ENCODE results near the gene ZNF20.

Gene ZNF20

GRCh38 chr19:12162513-12162881 is 22.3 kb upstream of the ZNF20 start:
- CTCF ChIA-PET = interaction anchor here (1.0 kb wide), 1 partner anchor 514 kb away, joined by 3 read pairs; no protein-coding TSS in a partner anchor
- no peak for DNase-seq (ENCODE audit: extremely low spot score)
- no peak for TF ChIP-seq ARNT (IDR thresholded peaks at IDR 0.05)
- TF ChIP-seq BHLHE40 (IDR thresholded peaks at IDR 0.05; ENCODE audit: borderline replicate concordance) = no peak
- TF ChIP-seq ELF4 (IDR thresholded peaks at IDR 0.05) = no peak
- TF ChIP-seq FOXM1 (IDR thresholded peaks at IDR 0.05; ENCODE audit: borderline replicate concordance) = no peak
- TF ChIP-seq PKNOX1 (IDR thresholded peaks at IDR 0.05) = no peak
- TF ChIP-seq ZNF384 (IDR thresholded peaks at IDR 0.05) = no peak
- no peak for TF ChIP-seq FOXA1 (IDR thresholded peaks at IDR 0.05)
- no peak for TF ChIP-seq FOXK2 (IDR thresholded peaks at IDR 0.05)
- TF ChIP-seq NFRKB (IDR thresholded peaks at IDR 0.05) = no peak
- TF ChIP-seq TARDBP (IDR thresholded peaks at IDR 0.05) = no peak
- TF ChIP-seq SUZ12 (IDR thresholded peaks at IDR 0.05) = no peak
- no peak for TF ChIP-seq CTBP1 (IDR thresholded peaks at IDR 0.05; ENCODE audit: borderline replicate concordance)
- TF ChIP-seq SP1 (IDR thresholded peaks at IDR 0.05) = no peak
- no peak for TF ChIP-seq HDGF (IDR thresholded peaks at IDR 0.05; ENCODE audit: borderline replicate concordance)
- TF ChIP-seq L3MBTL2 (conservative IDR thresholded peaks at IDR 0.05) = no peak
- TF ChIP-seq LEF1 (IDR thresholded peaks at IDR 0.05; ENCODE audit: borderline replicate concordance) = no peak
- POLR2A ChIA-PET = interaction anchor here (0.8 to 0.9 kb wide), 2 partner anchors 132 to 171 kb away, joined by 4 read pairs; partner anchors contain the start of genes ZNF44 and ZNF563

- DNase-seq (ENCODE audit: extremely low spot score) = no peak
- TF ChIP-seq L3MBTL2 (conservative IDR thresholded peaks at IDR 0.05) (no peak), SUZ12 (IDR thresholded peaks at IDR 0.05) (no peak), SP1 (IDR thresholded peaks at IDR 0.05) (no peak), PKNOX1 (IDR thresholded peaks at IDR 0.05) (no peak), FOXM1 (IDR thresholded peaks at IDR 0.05; ENCODE audit: borderline replicate concordance) (no peak), ARNT (IDR thresholded peaks at IDR 0.05) (no peak), BHLHE40 (IDR thresholded peaks at IDR 0.05; ENCODE audit: borderline replicate concordance) (no peak), LEF1 (IDR thresholded peaks at IDR 0.05; ENCODE audit: borderline replicate concordance) (no peak), HDGF (IDR thresholded peaks at IDR 0.05; ENCODE audit: borderline replicate concordance) (no peak)
- ChIA-PET POLR2A (no interaction called here), CTCF (no interaction called here)
Observed at GRCh38 chr19:12159773-12160414, 19.7 kb upstream of the ZNF20 start.

- no peak for DNase-seq (ENCODE audit: extremely low spot score)
- POLR2A ChIA-PET = no interaction called here
- CTCF ChIA-PET = no interaction called here
- TF ChIP-seq HDGF (IDR thresholded peaks at IDR 0.05; ENCODE audit: borderline replicate concordance) = no peak
- no peak for TF ChIP-seq LEF1 (IDR thresholded peaks at IDR 0.05; ENCODE audit: borderline replicate concordance)
Observed at GRCh38 chr19:12156223-12157058, 16.3 kb upstream of the ZNF20 start, which contains the start of gene ZNF625. Gene ZNF625, minus strand, starts transcription at chr19:12156734. Its CDS starts 176 bp downstream, at chr19:12156558.

- no peak for TF ChIP-seq FOXK2 (IDR thresholded peaks at IDR 0.05)
- no peak for TF ChIP-seq NFRKB (IDR thresholded peaks at IDR 0.05)
- no peak for TF ChIP-seq SUZ12 (IDR thresholded peaks at IDR 0.05)
- no peak for TF ChIP-seq LEF1 (IDR thresholded peaks at IDR 0.05; ENCODE audit: borderline replicate concordance)
- no peak for TF ChIP-seq ELF4 (IDR thresholded peaks at IDR 0.05)
- TF ChIP-seq L3MBTL2 (conservative IDR thresholded peaks at IDR 0.05) = no peak
- no peak for TF ChIP-seq BHLHE40 (IDR thresholded peaks at IDR 0.05; ENCODE audit: borderline replicate concordance)
- no peak for TF ChIP-seq FOXM1 (IDR thresholded peaks at IDR 0.05; ENCODE audit: borderline replicate concordance)
- no peak for TF ChIP-seq ZNF384 (IDR thresholded peaks at IDR 0.05)
- no peak for TF ChIP-seq HDGF (IDR thresholded peaks at IDR 0.05; ENCODE audit: borderline replicate concordance)
- POLR2A ChIA-PET = no interaction called here
- CTCF ChIA-PET = no interaction called here
- DNase-seq (ENCODE audit: extremely low spot score) = no peak
Observed at GRCh38 chr19:12155324-12155860, 15.2 kb upstream of the ZNF20 start.

GRCh38 chr19:12145348-12145747 is 5.2 kb upstream of the ZNF20 start:
- TF ChIP-seq SP1 (IDR thresholded peaks at IDR 0.05) (no peak), FOXK2 (IDR thresholded peaks at IDR 0.05) (no peak), FOXA1 (IDR thresholded peaks at IDR 0.05) (no peak), PKNOX1 (IDR thresholded peaks at IDR 0.05) (no peak), NFRKB (IDR thresholded peaks at IDR 0.05) (no peak), TARDBP (IDR thresholded peaks at IDR 0.05) (no peak), FOXM1 (IDR thresholded peaks at IDR 0.05; ENCODE audit: borderline replicate concordance) (no peak)
- no peak for DNase-seq (ENCODE audit: extremely low spot score)
- CTCF ChIA-PET = no interaction called here
- POLR2A ChIA-PET = no interaction called here

- no peak for DNase-seq (ENCODE audit: extremely low spot score)
- no peak for TF ChIP-seq TARDBP (IDR thresholded peaks at IDR 0.05)
- TF ChIP-seq SP1 (IDR thresholded peaks at IDR 0.05) = no peak
- POLR2A ChIA-PET = no interaction called here
- CTCF ChIA-PET = no interaction called here
Observed at GRCh38 chr19:12141405-12141736, 1.2 kb upstream of the ZNF20 start.
